GM23338 (cell line): Measurements from ENCODE around the gene SPATS2.

Source experiments
- CTCF ChIP-seq, 2 experiments: fragments of 200-600 bp in 1 of 2; sonication (generic) in 1 of 2; conservative IDR thresholded peaks; 2 replicates each; pipeline versions ENCODE4 v1.5.1 to v1.6.1; 2016 to 2017; ENCODE audit warnings: antibody characterized with exemption in 2 of 2, low read depth in 2 of 2, mild to moderate bottlenecking in 2 of 2, moderate library complexity in 1 of 2
- EZH2 ChIP-seq: fragments of 200-600 bp; sonication (generic); IDR thresholded peaks from one replicate; pipeline ENCODE4 v1.8.0; 2017; ENCODE audit warnings: antibody characterized with exemption, mild to moderate bottlenecking, low read depth; ENCODE audit not compliant: unreplicated experiment
- EZH2phosphoT487 ChIP-seq: fragments of 200-600 bp; sonication (generic); IDR thresholded peaks from one replicate; pipeline ENCODE4 v1.8.1; 2018; ENCODE audit warnings: antibody characterized with exemption; ENCODE audit not compliant: unreplicated experiment
- JUNB ChIP-seq: IDR thresholded peaks from one replicate; pipeline ENCODE4 v1.6.1; 2016; ENCODE audit warnings: antibody characterized with exemption; ENCODE audit not compliant: unreplicated experiment
- POLR2AphosphoS5 ChIP-seq: IDR thresholded peaks from 2 replicates; pipeline ENCODE4 v1.6.1; 2016; ENCODE audit warnings: antibody characterized with exemption, low read depth
- REST ChIP-seq: IDR thresholded peaks from one replicate; pipeline ENCODE4 v1.6.1; 2018; ENCODE audit warnings: antibody characterized with exemption; ENCODE audit not compliant: unreplicated experiment
- ZNF331 ChIP-seq: fragments of 250-450 bp; sonication (Bioruptor Pico); IDR thresholded peaks from 2 replicates; pipeline ENCODE4 v1.5.0; 2020; ENCODE audit warnings: low read depth, mild to moderate bottlenecking, moderate library complexity

- TF ChIP-seq EZH2 (peak; percentile 49), JUNB (no peak), CTCF (conservative IDR thresholded peaks at IDR 0.05; ENCODE audit: low read depth in 2 of 2) (no peak), POLR2AphosphoS5 (no peak), EZH2phosphoT487 (no peak), REST (no peak), ZNF331 (CRISPR knock-in tag) (no peak)
Observed at GRCh38 chr12:49543914-49544815, 176.9 kb downstream of the SPATS2 start.
